ENCODE measurements around the gene NDST1. TPM values are rescaled to one million over a fixed set of nuclear protein-coding genes. Genes with fewer than 3 reads are reported as not detected.
A peak's percentile ranks its signal among the peaks of the same experiment; 100 is the strongest.

The NDST1 gene
- total and polyA plus RNA-seq, 10 of the 15 experiments (the other 5 are each of a cell fraction or from before 2014, with no cell fraction given) = 0.20 to 53.5 (median 12.9) TPM

DNA sequence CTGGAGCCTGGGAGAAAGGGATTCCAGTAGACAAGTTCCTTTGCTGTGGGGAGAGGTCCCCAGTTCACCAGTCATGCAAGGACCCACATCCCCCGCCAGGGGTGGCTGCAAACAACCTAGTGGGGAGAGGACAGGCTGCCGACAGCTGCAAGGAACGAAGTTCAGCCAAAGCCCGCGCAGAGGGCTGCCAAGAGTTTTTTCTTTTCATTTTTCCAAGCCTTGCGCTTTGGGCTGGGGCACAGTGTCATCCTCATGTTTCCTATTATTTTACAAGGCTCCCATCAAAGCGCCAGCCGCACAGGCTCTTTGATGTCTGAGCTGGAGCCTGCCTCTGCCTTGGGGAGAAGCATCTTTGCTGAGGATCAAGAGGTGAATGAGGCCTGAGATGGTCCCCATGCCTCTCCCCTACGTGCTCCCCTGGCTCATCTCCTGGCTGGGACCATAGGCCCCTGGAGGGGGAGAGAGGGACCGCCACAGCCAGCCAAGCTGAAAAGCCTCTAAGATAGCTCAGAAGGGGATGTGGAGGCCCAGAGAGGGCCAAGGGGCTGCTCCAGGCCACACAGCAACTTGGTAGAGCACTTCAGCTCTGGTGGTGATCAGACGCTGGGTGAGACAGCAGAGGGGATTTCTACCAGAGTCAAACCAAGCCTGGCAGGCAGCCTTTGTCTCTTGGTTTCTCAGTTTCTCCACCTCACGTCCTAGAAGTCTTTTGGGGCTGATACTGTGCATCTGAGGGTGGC, 82.1 kb downstream of the NDST1 start (continued):
- peak; percentile 22; the same call in 1 of the 2 replicates for TF ChIP-seq ZNF687 (IDR thresholded peaks at IDR 0.05)
- TF ChIP-seq TAF1 (IDR thresholded peaks at IDR 0.05; ENCODE audit: borderline replicate concordance, low read depth, low read length) = no peak
- 0 out of 2 replicates have a peak, but pooled peaks have one; percentile 5 for TF ChIP-seq YY1 (IDR thresholded peaks at IDR 0.05; ENCODE audit: low read depth, low read length)
- TF ChIP-seq, protein P1, sequence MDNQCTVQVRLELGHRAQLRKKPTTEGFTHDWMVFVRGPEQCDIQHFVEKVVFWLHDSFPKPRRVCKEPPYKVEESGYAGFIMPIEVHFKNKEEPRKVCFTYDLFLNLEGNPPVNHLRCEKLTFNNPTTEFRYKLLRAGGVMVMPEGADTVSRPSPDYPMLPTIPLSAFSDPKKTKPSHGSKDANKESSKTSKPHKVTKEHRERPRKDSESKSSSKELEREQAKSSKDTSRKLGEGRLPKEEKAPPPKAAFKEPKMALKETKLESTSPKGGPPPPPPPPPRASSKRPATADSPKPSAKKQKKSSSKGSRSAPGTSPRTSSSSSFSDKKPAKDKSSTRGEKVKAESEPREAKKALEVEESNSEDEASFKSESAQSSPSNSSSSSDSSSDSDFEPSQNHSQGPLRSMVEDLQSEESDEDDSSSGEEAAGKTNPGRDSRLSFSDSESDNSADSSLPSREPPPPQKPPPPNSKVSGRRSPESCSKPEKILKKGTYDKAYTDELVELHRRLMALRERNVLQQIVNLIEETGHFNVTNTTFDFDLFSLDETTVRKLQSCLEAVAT (IDR thresholded peaks at IDR 0.05) = peak; percentile 45
- 0 out of 2 replicates have a peak, but pooled peaks have one; percentile 19 for TF ChIP-seq IRF4 (IDR thresholded peaks at IDR 0.05; ENCODE audit: low read depth, low read length)
- TF ChIP-seq POLR2A (IDR thresholded peaks at IDR 0.05; ENCODE audit: low read depth, low read length) = no peak
- TF ChIP-seq RELA (IDR thresholded peaks at IDR 0.05; ENCODE audit: borderline replicate concordance, partially characterized antibody) = peak; percentile 73

Data from GM12878 (cell line).